ENCODE data around the gene THOC2.

GRCh38 chrX:123713841-123714240 is 19.0 kb downstream of the THOC2 start:
- TF ChIP-seq SRF (IDR thresholded peaks at IDR 0.05; ENCODE audit: low read depth, low read length): no peak
- TF ChIP-seq, protein P1, sequence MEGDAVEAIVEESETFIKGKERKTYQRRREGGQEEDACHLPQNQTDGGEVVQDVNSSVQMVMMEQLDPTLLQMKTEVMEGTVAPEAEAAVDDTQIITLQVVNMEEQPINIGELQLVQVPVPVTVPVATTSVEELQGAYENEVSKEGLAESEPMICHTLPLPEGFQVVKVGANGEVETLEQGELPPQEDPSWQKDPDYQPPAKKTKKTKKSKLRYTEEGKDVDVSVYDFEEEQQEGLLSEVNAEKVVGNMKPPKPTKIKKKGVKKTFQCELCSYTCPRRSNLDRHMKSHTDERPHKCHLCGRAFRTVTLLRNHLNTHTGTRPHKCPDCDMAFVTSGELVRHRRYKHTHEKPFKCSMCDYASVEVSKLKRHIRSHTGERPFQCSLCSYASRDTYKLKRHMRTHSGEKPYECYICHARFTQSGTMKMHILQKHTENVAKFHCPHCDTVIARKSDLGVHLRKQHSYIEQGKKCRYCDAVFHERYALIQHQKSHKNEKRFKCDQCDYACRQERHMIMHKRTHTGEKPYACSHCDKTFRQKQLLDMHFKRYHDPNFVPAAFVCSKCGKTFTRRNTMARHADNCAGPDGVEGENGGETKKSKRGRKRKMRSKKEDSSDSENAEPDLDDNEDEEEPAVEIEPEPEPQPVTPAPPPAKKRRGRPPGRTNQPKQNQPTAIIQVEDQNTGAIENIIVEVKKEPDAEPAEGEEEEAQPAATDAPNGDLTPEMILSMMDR (IDR thresholded peaks at IDR 0.05; ENCODE audit: control extremely low read depth in 1 of 3, insufficient read depth in 1 of 3, low read depth in 1 of 3, low read length in 3 of 3): no peak
- TF ChIP-seq PHF8 (conservative IDR thresholded peaks at IDR 0.05; ENCODE audit: low read depth, low read length): no peak
- no peak for TF ChIP-seq POLR2A (IDR thresholded peaks at IDR 0.05; ENCODE audit: control extremely low read depth in 1 of 2, low read depth in 2 of 2, low read length in 2 of 2)
- no peak for TF ChIP-seq TAF1 (IDR thresholded peaks at IDR 0.05; ENCODE audit: low read depth, low read length)
- TF ChIP-seq EGR1 (IDR thresholded peaks at IDR 0.05; ENCODE audit: borderline replicate concordance, low read depth, low read length): no peak
- TF ChIP-seq CEBPB (IDR thresholded peaks at IDR 0.05; ENCODE audit: low read depth, low read length): no peak
- TF ChIP-seq MAX (IDR thresholded peaks at IDR 0.05): no peak
- no peak for TF ChIP-seq CHD1 (IDR thresholded peaks at IDR 0.05; ENCODE audit: low read depth, low read length)
